ENCODE data around the gene H3-3A. TPM values are rescaled to one million over a fixed set of nuclear protein-coding genes. Genes with fewer than 3 reads are reported as not detected.

H3-3A gene
- total RNA-seq, 2 donors from 2014 or later: 292 to 444 TPM

DNA sequence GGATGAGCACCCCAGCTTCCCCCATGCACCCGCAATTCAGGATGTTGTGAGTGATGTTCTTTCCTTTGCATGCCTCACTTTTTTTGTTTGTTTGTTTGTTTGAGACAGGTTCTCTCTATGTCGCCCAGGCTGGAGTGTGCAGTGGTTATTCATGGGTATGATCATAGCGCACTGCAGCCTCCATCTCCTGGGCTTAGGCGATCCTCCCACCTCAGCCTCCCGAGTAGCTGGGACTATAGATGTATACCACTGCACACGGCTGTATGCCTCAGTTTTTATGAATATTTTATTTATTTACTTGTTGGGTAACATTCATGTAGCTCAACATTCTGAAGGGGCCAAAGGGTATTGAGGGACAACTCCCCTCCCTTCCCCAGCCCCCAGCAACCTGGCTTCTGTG lies 54.8 kb downstream of the H3-3A start:
- no peak for DNase-seq (ENCODE audit: low spot score in 2 of 2)
- ATAC-seq: no peak
- no peaks in the 10 kb centered on the region for H3K9me3 Mint-ChIP-seq
- H3K36me3 Mint-ChIP-seq: no peaks in the 10 kb centered on the region
- H3K27ac Mint-ChIP-seq: no peak overlapping the region

- H3K27ac Mint-ChIP-seq: peak overlapping the region in 1 of 2 donors; percentile 77
- no peaks in the 10 kb centered on the region for H3K36me3 Mint-ChIP-seq
- DNase-seq (ENCODE audit: low spot score in 2 of 2): no peak
- ATAC-seq: no peak
- no peaks in the 10 kb centered on the region for H3K9me3 Mint-ChIP-seq
Observed at GRCh38 chr1:226118357-226118756, 55.8 kb downstream of the H3-3A start.

GRCh38 chr1:226119169-226119568 lies 56.7 kb downstream of the H3-3A start:
- Mint-ChIP-seq H3K9me3 (no peaks in the 10 kb centered on the region), H3K27ac (peak overlapping the region in 1 of 2 donors; percentile 77), H3K36me3 (no peaks in the 10 kb centered on the region)
- no peak for DNase-seq (ENCODE audit: low spot score in 2 of 2)
- no peak for ATAC-seq

- ATAC-seq: no peak
- H3K36me3 Mint-ChIP-seq: no peaks in the 10 kb centered on the region
- DNase-seq (ENCODE audit: low spot score in 2 of 2): no peak
- H3K9me3 Mint-ChIP-seq: no peaks in the 10 kb centered on the region
- H3K27ac Mint-ChIP-seq: peak overlapping the region in 1 of 2 donors; percentile 78
Observed at GRCh38 chr1:226120398-226120797, 57.9 kb downstream of the H3-3A start.

DNA sequence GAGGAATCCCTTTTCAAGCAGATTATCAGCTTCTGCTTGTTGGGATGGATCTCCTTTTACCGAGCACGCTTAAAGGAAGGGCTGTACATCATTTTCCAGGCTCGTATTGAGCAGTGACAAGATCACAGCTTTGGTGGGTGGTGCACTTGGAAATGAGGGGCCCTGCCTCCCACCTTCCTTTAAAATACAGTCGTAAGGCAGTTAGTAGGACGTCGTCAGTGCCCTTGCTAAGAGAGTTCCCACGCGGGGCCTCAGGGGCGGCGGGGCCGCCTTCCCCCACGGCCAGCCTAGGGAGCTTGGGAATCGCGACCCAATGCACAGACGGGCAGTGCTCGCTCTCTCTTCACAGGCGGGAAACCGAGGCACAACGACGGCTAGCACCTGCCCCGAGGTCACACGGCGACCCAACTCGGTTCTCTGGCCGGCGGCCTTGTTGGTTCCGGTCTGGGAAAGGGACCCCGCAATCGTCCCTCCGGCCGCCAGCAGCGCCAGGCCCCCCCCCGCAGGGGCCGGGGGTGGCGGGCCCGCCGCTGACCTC lies 58.6 kb downstream of the H3-3A start:
- H3K27ac Mint-ChIP-seq: peak overlapping the region; percentile 44 to 78
- peak in 1 of 2 donors; percentile 2 for ATAC-seq
- H3K36me3 Mint-ChIP-seq: no peaks in the 10 kb centered on the region
- no peak for DNase-seq (ENCODE audit: low spot score in 2 of 2)
- no peaks in the 10 kb centered on the region for H3K9me3 Mint-ChIP-seq

Other genes with a start within 250 kb of the H3-3A start
- 100 to 1,000 TPM in 1 of 2 donors, 10 to 100 TPM in 1; 67.8 to 115 TPM for gene TMEM63A, start 180.3 kb upstream of the H3-3A start, total RNA-seq
- gene LEFTY1, start 173.6 kb upstream of the H3-3A start, total RNA-seq: under 1 TPM in 1 of 2 donors, not detected in 1; 0.54 TPM
- gene PYCR2, start 138.5 kb upstream of the H3-3A start, total RNA-seq: 100 to 1,000 TPM; 114 to 129 TPM
- gene LEFTY2, start 121.5 kb upstream of the H3-3A start, total RNA-seq: not detected
- 10 to 100 TPM; 15.9 to 29.6 TPM for gene SDE2, start 63.4 kb upstream of the H3-3A start, total RNA-seq
- 10 to 100 TPM; 18.9 to 26.4 TPM for gene ACBD3, start 124.0 kb downstream of the H3-3A start, total RNA-seq
- under 1 TPM in 1 of 2 donors, not detected in 1; 0.27 TPM for gene MIXL1, start 160.9 kb downstream of the H3-3A start, total RNA-seq
- gene LIN9, start 246.4 kb downstream of the H3-3A start, total RNA-seq: 1 to 10 TPM; 6.4 to 10.0 TPM